Memory B cell (primary cell): Measurements from ENCODE around the gene DGKI.

ENCODE experiments used
- ATAC-seq: fragments of 150-1000 bp; cut with Tn5 transposase; 2 replicates; pipeline ENCODE4 v1.10.0; 2021; ENCODE audit warnings: low read depth, mild to moderate bottlenecking, moderate library complexity
- DNase-seq, 2 donors: peaks; one replicate each; pipeline ENCODE4 v3.0.0; 2022; ENCODE audit warnings: low spot score in 2 of 2
- H3K27ac Mint-ChIP-seq: one replicate; pipeline ENCODE4 v1.8.0; 2022; ENCODE audit warnings: mild to moderate bottlenecking, moderate library complexity, mixed read lengths
- H3K27me3 Mint-ChIP-seq: one replicate; pipeline ENCODE4 v1.8.0; 2022; ENCODE audit warnings: mixed read lengths
- H3K36me3 Mint-ChIP-seq: one replicate; pipeline ENCODE4 v1.8.0; 2022; ENCODE audit warnings: mild to moderate bottlenecking, mixed read lengths
- H3K4me1 Mint-ChIP-seq: one replicate; pipeline ENCODE4 v1.8.0; 2022; ENCODE audit warnings: mixed read lengths
- H3K4me3 Mint-ChIP-seq: one replicate; pipeline ENCODE4 v1.8.0; 2022; ENCODE audit warnings: mild to moderate bottlenecking, moderate library complexity, mixed read lengths
- H3K9me3 Mint-ChIP-seq: one replicate; pipeline ENCODE4 v1.8.0; 2022; ENCODE audit warnings: mixed read lengths

The DGKI gene

DNA sequence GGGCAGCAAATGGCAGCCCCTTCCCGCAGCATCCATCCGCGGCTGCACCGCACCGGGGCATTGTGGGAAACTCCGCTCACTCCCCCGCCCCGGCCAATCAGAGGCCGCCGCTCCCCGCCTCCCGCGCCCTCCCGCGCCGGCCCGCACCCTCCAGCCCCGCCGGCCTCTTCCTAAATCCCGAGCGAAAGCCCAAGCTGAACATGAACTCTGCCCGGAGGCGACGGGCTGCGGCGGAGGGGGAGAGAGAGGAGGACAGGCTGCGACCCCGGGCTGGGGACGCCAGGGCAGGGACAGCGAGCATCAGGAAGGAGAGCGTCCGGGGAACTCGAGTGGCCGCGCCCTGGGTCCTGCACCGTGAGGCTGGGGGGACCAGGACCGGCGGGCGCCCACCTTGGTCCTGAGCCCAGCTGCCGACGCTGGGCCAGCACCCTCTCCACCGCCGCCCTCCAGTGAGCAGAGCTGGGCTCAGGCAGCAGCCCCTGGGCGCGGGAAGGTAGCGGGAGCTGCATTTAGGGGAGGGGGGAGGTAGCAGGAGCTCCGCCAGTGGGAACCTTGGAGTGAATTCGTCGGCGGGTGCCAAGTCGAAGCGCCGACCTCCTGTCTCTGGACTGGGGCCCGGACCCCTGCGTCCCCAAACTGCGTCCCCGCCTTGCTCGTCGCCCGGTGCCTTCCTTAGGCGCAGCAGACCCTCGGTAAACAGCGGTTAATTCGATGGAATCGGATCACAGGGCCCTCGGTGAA lies at the start of gene DGKI:
Gene DGKI (minus strand): TSS at position 148 of the 741 bp plus-strand sequence.
- H3K4me3 Mint-ChIP-seq = peak within 1 kb of the TSS; percentile 68
- peaks cover 4% of the 10 kb centered on the region for H3K4me1 Mint-ChIP-seq
- H3K9me3 Mint-ChIP-seq = peaks cover 3% of the 10 kb centered on the region
- peak in 1 of 2 donors; percentile 13 for DNase-seq
- peaks cover 28% of the 10 kb centered on the region for H3K27me3 Mint-ChIP-seq
- peaks cover 2% of the 10 kb centered on the region for H3K36me3 Mint-ChIP-seq
- no peak within 1 kb of the TSS for H3K27ac Mint-ChIP-seq
- no peak for ATAC-seq

DNA sequence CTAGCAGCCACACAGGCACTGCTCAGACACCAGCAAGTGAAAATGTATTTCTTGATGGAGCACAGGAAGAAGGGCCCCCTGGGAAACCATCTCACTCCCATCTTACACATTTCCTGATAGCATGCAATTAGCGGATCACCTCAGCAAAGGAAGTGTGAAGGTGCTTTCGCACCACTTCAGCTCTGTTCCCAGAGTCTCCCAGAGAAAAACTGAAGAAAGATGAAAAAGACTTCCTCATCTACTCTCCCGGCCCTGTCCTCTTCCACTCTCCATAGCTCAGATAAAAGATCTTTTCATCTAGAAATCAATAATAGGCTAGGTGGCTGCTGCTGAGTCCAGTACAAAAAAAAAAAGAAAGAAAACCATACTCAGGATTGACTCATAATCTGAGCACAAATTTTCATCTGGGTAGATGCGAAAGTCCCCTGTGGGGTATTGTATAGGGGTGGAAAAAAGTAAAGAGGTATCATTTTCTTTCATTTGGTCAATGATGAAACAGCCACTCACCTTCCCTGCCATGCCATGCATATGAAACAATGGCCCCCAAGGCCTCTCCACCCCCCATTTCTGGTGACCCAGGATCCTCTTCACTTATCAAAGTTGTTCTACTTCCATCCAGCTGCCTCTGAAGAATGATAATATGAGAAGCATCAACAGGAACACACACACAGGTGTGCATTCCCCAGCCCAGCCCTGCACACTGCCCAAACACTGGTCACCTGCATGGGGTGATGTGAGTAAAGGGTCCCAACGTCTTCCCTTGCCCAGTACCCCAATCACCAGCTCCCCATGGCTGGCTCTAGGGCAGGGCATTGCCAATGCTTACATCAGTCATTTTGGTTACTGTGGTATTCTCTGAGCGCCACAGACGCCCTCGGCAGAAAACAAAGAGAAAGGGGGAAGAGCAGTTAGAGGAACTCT lies 48.8 kb upstream of the DGKI start:
- Mint-ChIP-seq H3K36me3 (peaks cover 12% of the 10 kb centered on the region), H3K4me3 (no peak overlapping the region), H3K27ac (no peak overlapping the region), H3K27me3 (no peaks in the 10 kb centered on the region), H3K4me1 (peaks cover 14% of the 10 kb centered on the region), H3K9me3 (no peaks in the 10 kb centered on the region)
- DNase-seq (no peak), ATAC-seq (no peak)

- Mint-ChIP-seq H3K36me3 (peaks cover 14% of the 10 kb centered on the region), H3K27ac (no peak overlapping the region), H3K4me1 (peaks cover 3% of the 10 kb centered on the region), H3K9me3 (no peaks in the 10 kb centered on the region), H3K27me3 (no peaks in the 10 kb centered on the region), H3K4me3 (no peak overlapping the region)
- DNase-seq (no peak), ATAC-seq (no peak)
These were observed 46.5 kb upstream of the DGKI start for GRCh38 chr7:137893143-137893742.

GRCh38 chr7:137891016-137891655 lies 44.4 kb upstream of the DGKI start:
- no peak overlapping the region for H3K27ac Mint-ChIP-seq
- H3K4me3 Mint-ChIP-seq = no peak overlapping the region
- peaks cover 16% of the 10 kb centered on the region for H3K36me3 Mint-ChIP-seq
- H3K27me3 Mint-ChIP-seq = no peaks in the 10 kb centered on the region
- no peak for ATAC-seq
- no peaks in the 10 kb centered on the region for H3K9me3 Mint-ChIP-seq
- no peak for DNase-seq
- H3K4me1 Mint-ChIP-seq = no peaks in the 10 kb centered on the region

GRCh38 chr7:137890449-137890921 lies 43.7 kb upstream of the DGKI start:
- Mint-ChIP-seq H3K27me3 (no peaks in the 10 kb centered on the region), H3K9me3 (no peaks in the 10 kb centered on the region), H3K4me3 (no peak overlapping the region), H3K36me3 (peaks cover 19% of the 10 kb centered on the region), H3K27ac (no peak overlapping the region), H3K4me1 (no peaks in the 10 kb centered on the region)
- ATAC-seq (no peak), DNase-seq (no peak)

GRCh38 chr7:137888241-137888640 lies 41.5 kb upstream of the DGKI start:
- Mint-ChIP-seq H3K27ac (no peak overlapping the region), H3K27me3 (no peaks in the 10 kb centered on the region), H3K36me3 (peaks cover 16% of the 10 kb centered on the region), H3K4me1 (no peaks in the 10 kb centered on the region), H3K4me3 (no peak overlapping the region), H3K9me3 (no peaks in the 10 kb centered on the region)
- no peak for ATAC-seq
- DNase-seq = no peak

DNA sequence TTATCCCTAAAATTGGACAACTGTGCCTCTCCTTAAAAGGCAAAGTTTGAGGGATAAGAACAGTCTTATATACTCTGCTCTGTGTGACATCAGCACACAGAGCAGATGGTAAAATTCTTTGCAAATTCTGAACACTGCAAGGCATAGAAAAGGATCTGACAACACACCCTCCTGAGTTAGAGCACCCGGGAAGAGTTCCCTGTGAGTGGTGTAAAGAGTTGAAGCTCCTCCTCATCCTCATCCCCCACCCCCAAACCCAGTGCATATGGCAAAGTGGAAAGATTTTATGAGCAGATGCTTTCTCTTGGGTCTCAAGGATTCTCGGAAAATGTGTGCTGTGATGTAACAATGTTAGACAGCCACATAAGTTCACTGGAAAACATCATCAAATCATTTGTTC lies 40.0 kb upstream of the DGKI start:
- H3K9me3 Mint-ChIP-seq = no peaks in the 10 kb centered on the region
- no peak overlapping the region for H3K27ac Mint-ChIP-seq
- no peaks in the 10 kb centered on the region for H3K27me3 Mint-ChIP-seq
- H3K36me3 Mint-ChIP-seq = peaks cover 26% of the 10 kb centered on the region
- no peak for DNase-seq
- no peak for ATAC-seq
- H3K4me3 Mint-ChIP-seq = no peak overlapping the region
- no peaks in the 10 kb centered on the region for H3K4me1 Mint-ChIP-seq

DNA sequence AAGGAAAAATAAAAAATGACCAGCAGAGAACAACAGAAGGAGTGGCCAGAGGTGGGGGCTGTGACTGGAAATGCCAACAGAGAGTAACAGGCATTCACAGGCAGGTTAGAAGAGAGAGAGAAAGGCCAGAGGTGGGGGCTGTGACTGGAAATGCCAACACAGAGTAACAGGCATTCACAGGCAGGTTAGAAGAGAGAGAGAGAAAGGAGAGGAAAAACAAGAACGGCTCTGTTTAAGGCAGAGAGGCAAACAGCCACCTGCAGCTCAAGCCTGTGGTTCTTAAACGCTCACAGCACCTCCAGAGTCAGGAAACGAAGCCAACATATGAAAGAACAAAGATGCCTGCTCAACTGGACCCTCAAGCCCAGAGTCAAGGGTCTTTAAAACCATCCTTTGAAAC lies 39.5 kb upstream of the DGKI start:
- H3K4me1 Mint-ChIP-seq = no peaks in the 10 kb centered on the region

GRCh38 chr7:137885678-137886077 lies 38.9 kb upstream of the DGKI start:
- H3K9me3 Mint-ChIP-seq = no peaks in the 10 kb centered on the region
- ATAC-seq = no peak
- H3K36me3 Mint-ChIP-seq = peaks cover 29% of the 10 kb centered on the region

More for the DNA sequence above, 39.5 kb upstream of the DGKI start:
- Mint-ChIP-seq H3K4me3 (no peak overlapping the region), H3K27me3 (no peaks in the 10 kb centered on the region), H3K36me3 (peaks cover 29% of the 10 kb centered on the region), H3K9me3 (no peaks in the 10 kb centered on the region), H3K27ac (peak overlapping the region; percentile 3)
- ATAC-seq = no peak
- no peak for DNase-seq

GRCh38 chr7:137882806-137883205 lies 36.0 kb upstream of the DGKI start:
- DNase-seq (no peak), ATAC-seq (no peak)
- H3K27me3 Mint-ChIP-seq = no peaks in the 10 kb centered on the region
- peaks cover 45% of the 10 kb centered on the region for H3K36me3 Mint-ChIP-seq
- H3K9me3 Mint-ChIP-seq = no peaks in the 10 kb centered on the region
- H3K4me1 Mint-ChIP-seq = no peaks in the 10 kb centered on the region
- H3K27ac Mint-ChIP-seq = no peak overlapping the region
- H3K4me3 Mint-ChIP-seq = no peak overlapping the region

More at GRCh38 chr7:137885678-137886077, 38.9 kb upstream of the DGKI start:
- Mint-ChIP-seq H3K4me1 (no peaks in the 10 kb centered on the region), H3K27me3 (no peaks in the 10 kb centered on the region), H3K4me3 (no peak overlapping the region), H3K27ac (peak overlapping the region; percentile 3)
- DNase-seq = no peak

DNA sequence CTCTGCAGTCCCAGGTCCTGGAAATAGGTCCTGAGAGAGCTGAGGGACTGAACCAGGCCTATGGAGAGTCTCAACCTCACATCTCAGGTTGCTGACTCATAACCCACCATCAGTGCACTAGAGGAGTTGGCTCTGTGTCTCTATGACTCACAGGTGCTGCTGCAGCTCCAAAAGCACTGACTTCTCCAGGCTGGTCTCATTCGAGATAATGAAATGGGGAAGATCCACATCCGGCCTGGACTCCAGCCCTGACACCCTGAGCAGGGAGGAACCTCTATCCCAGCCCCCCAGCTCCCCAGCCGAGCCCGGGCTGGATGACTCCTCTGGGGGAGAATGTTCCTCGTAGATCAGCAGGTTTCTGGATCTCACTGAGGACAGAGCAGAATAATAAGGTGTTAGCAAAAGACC lies 35.5 kb upstream of the DGKI start:
- ATAC-seq = no peak

GRCh38 chr7:137881607-137882260 lies 35.0 kb upstream of the DGKI start:
- peaks cover 47% of the 10 kb centered on the region for H3K36me3 Mint-ChIP-seq
- ATAC-seq = no peak
- H3K4me1 Mint-ChIP-seq = no peaks in the 10 kb centered on the region
- no peaks in the 10 kb centered on the region for H3K27me3 Mint-ChIP-seq
- no peak for DNase-seq
- H3K27ac Mint-ChIP-seq = no peak overlapping the region
- no peak overlapping the region for H3K4me3 Mint-ChIP-seq
- no peaks in the 10 kb centered on the region for H3K9me3 Mint-ChIP-seq

More for the DNA sequence above, 35.5 kb upstream of the DGKI start:
- Mint-ChIP-seq H3K4me1 (no peaks in the 10 kb centered on the region), H3K27me3 (no peaks in the 10 kb centered on the region), H3K9me3 (no peaks in the 10 kb centered on the region), H3K27ac (no peak overlapping the region), H3K36me3 (peaks cover 45% of the 10 kb centered on the region), H3K4me3 (no peak overlapping the region)
- no peak for DNase-seq

DNA sequence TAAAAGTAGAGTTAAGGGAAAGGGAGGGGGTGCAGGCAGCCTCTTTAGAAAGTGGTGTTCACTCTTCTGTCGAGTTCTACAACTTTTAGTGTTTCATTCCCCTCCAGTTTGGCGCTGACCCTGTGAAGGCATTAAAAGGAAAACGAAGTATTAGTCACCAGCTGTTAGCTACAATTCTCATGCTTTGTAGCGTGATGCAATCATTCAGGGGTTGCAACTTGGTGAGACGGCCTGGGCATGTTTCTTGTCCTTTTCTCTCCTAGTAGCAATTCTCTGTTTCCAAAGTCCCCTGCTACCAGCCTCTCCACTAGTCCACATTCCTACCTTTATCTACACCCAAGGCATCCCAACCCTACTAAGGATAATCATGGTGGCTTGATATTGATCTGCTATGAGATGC lies 33.7 kb upstream of the DGKI start:
- Mint-ChIP-seq H3K36me3 (peaks cover 43% of the 10 kb centered on the region), H3K4me1 (no peaks in the 10 kb centered on the region), H3K27ac (no peak overlapping the region), H3K4me3 (no peak overlapping the region), H3K9me3 (no peaks in the 10 kb centered on the region), H3K27me3 (no peaks in the 10 kb centered on the region)
- DNase-seq (no peak), ATAC-seq (no peak)
